GM19240 (cell line): ENCODE measurements around the gene FAM237A.

Source experiments
- DNase-seq: peaks from one replicate; pipeline ENCODE4 v3.0.0; 2011; ENCODE audit warnings: low spot score; ENCODE audit not compliant: insufficient read length

Gene FAM237A

GRCh38 chr2:206688990-206689389, 46.7 kb downstream of the FAM237A start:
- DNase-seq, result no peak

DNA sequence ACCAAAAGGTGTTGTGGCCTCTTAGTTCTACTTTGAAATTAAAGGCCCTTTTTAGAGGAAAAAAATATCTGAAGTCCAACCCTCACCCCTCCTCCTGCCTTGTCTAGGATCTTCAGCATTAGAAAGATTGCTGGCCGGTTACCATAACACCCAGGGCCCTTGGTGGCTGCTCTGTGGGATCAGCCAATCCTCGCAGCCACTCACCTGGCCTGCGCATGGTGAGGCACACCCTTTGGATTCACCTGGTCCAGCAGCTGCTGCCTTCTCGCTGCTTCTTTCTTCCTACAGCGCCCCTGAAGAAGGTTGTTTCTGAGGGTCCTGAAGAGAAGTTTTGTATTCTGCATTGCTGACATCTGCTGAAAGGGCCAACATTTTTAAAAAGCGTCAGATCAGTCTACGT, 50.7 kb downstream of the FAM237A start:
- DNase-seq, result no peak

DNA sequence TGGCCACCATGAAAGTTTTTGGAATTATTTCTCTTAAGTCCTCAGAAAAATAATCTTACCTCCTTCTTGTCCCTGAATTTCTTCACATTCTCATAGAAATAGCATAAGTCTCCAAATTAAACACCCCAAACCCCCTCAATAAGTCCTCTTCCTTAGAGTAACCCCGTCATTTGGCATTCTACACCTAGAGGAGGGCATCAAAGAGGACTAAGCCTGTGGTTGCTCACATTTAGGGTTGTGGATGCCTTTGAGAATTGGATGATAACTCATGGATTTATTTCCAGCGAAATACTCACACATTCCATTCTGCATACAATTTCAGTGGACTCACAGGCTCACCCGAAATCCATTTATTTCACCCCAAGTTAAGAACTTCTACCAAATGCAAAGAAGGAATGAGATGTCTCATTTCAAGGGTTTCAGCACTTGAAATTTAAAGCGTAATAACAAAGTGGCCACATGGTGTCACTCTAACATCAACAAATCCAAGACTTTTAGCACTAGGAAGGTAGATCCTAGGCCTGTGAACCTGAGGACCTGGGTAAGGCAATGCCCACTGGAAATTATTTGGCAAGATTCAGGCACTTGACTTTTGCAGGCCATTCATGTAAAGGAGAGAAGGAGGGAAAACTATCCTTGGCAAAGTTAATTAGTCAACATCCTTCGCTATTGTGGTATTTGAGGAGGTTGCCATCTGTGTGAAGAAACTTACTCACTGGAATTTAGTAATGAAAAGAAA, 51.3 kb downstream of the FAM237A start:
- DNase-seq, result no peak

DNA sequence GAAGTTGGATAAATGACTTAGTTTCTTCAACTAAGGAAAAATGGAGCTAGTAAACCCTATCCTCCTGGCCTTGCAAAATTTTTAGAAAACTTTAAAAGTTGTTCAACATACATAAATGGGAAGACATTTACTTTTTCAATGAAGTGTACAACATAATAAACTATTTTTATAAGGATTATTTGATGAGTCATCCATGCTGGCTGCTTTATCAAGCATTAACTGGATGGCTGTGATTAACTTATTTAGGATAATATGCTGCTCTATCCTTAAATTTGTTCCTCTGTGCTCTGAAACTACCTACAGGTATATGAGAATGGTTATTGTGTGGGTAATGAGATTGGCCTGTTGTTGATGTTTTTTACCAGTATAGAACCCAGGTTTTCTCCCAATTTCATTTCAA, 54.6 kb downstream of the FAM237A start:
- no peak for DNase-seq

- no peak for DNase-seq
Observed at GRCh38 chr2:206698811-206699210, 56.5 kb downstream of the FAM237A start.
